ENCODE data around the gene REPIN1.

The REPIN1 gene

GRCh38 chr7:150403376-150404171 is 35.0 kb downstream of the REPIN1 start:
- no peak overlapping the region for H3K4me3 ChIP-seq (ENCODE audit: low read depth, low read length)
- no peak for TF ChIP-seq CTCF (IDR thresholded peaks at IDR 0.05; ENCODE audit: borderline replicate concordance, insufficient read depth, low read depth, low read length)

- no peak for TF ChIP-seq CTCF (IDR thresholded peaks at IDR 0.05; ENCODE audit: borderline replicate concordance, insufficient read depth, low read depth, low read length)
- peak overlapping the region; percentile 75 for H3K4me3 ChIP-seq (ENCODE audit: low read depth, low read length)
Measured at GRCh38 chr7:150404172-150404804, 35.7 kb downstream of the REPIN1 start.

- peak overlapping the region; percentile 75 for H3K4me3 ChIP-seq (ENCODE audit: low read depth, low read length)
- 0 out of 2 replicates have a peak, but pooled peaks have one; percentile 9 for TF ChIP-seq CTCF (IDR thresholded peaks at IDR 0.05; ENCODE audit: borderline replicate concordance, insufficient read depth, low read depth, low read length)
Measured at GRCh38 chr7:150404805-150405583, 36.4 kb downstream of the REPIN1 start.

- peak overlapping the region; percentile 75 for H3K4me3 ChIP-seq (ENCODE audit: low read depth, low read length)
- no peak for TF ChIP-seq CTCF (IDR thresholded peaks at IDR 0.05; ENCODE audit: borderline replicate concordance, insufficient read depth, low read depth, low read length)
Measured at GRCh38 chr7:150405584-150406311, 37.1 kb downstream of the REPIN1 start.

- TF ChIP-seq CTCF (IDR thresholded peaks at IDR 0.05; ENCODE audit: borderline replicate concordance, insufficient read depth, low read depth, low read length): no peak
- peak overlapping the region; percentile 75 for H3K4me3 ChIP-seq (ENCODE audit: low read depth, low read length)
Measured at GRCh38 chr7:150406312-150406566, 37.6 kb downstream of the REPIN1 start.

- TF ChIP-seq CTCF (IDR thresholded peaks at IDR 0.05; ENCODE audit: borderline replicate concordance, insufficient read depth, low read depth, low read length): no peak
- H3K4me3 ChIP-seq (ENCODE audit: low read depth, low read length): peak overlapping the region; percentile 75
Measured at GRCh38 chr7:150406567-150407421, 38.2 kb downstream of the REPIN1 start.
